ENCODE data around the gene PDAP1. TPM values are rescaled to one million over a fixed set of nuclear protein-coding genes. Genes with fewer than 3 reads are reported as not detected.

PDAP1 gene
- total RNA-seq, 6 experiments from 2014 or later, result 36.3 to 52.9 (median 39.6) TPM

DNA sequence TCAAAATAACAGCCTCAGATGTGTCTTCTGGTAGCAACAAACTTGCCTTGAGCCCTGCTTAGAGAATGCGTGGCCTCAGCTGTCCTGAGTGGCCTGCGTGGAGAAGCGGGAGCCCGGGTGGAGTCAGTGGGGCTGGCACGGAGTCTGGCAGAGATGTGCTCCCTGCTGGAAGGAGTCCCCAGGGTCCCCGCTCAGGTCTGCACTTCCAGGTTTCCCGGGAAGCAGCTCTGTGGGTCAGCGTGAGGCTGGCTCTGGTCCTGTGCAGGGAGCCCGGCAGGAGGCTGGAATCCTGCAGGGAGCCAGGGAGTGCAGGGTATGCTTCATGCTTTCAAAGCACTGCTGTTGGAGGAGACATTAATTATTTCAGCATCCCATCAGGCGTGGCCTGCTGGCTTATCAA is 40.5 kb upstream of the PDAP1 start:
- ATAC-seq, result no peak

DNA sequence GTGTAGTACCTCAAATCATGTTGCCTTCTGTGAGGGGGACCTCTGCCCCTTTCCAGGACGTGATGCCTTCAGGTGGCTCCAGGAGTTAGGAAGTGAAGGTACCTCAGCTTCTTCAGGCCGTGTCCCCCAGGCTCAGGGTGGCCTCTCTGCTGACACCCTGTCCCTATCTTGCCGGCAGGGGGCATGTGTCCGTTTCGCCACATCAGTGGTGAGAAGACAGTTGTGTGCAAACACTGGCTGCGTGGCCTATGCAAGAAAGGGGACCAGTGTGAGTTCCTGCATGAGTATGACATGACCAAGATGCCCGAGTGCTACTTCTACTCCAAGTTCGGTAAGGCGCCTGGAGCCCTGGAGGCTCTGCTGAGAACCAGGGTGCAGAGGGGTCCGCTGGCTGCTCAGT is 39.5 kb upstream of the PDAP1 start:
- Histone ChIP-seq H3K27me3 (no peaks in the 10 kb centered on the region), H3K9me3 (no peaks in the 10 kb centered on the region), H3K4me1 (no peaks in the 10 kb centered on the region), H3K4me3 (no peak overlapping the region), H3K36me3 (peaks cover 0 to 52% (median 5%) of the 10 kb centered on the region in 4 donors), H3K27ac (no peak overlapping the region)
- TF ChIP-seq, protein P1, sequence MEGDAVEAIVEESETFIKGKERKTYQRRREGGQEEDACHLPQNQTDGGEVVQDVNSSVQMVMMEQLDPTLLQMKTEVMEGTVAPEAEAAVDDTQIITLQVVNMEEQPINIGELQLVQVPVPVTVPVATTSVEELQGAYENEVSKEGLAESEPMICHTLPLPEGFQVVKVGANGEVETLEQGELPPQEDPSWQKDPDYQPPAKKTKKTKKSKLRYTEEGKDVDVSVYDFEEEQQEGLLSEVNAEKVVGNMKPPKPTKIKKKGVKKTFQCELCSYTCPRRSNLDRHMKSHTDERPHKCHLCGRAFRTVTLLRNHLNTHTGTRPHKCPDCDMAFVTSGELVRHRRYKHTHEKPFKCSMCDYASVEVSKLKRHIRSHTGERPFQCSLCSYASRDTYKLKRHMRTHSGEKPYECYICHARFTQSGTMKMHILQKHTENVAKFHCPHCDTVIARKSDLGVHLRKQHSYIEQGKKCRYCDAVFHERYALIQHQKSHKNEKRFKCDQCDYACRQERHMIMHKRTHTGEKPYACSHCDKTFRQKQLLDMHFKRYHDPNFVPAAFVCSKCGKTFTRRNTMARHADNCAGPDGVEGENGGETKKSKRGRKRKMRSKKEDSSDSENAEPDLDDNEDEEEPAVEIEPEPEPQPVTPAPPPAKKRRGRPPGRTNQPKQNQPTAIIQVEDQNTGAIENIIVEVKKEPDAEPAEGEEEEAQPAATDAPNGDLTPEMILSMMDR (IDR thresholded peaks at IDR 0.05), result peak in 2 of 4 donors; percentile 15 to 25
- TF ChIP-seq POLR2A (IDR thresholded peaks at IDR 0.05), result no peak
- intact Hi-C loops (cut with DNase I), result no loop called here
- 55% methylated on average over 2 of the region's 10 CpGs for WGBS (ENCODE audit: insufficient coverage, low coverage, low lambda C conversion rate, missing lambda C conversion rate)
- ATAC-seq (peak; percentile 12 to 49 (median 40)), DNase-seq (no peak)

More for the DNA sequence above, 40.5 kb upstream of the PDAP1 start:
- Histone ChIP-seq H3K9me3 (no peaks in the 10 kb centered on the region), H3K27me3 (no peaks in the 10 kb centered on the region), H3K36me3 (peaks cover 0 to 56% (median 5%) of the 10 kb centered on the region in 4 donors), H3K27ac (no peak overlapping the region), H3K4me1 (no peaks in the 10 kb centered on the region), H3K4me3 (no peak overlapping the region)
- no peak for TF ChIP-seq POLR2A (IDR thresholded peaks at IDR 0.05)
- TF ChIP-seq, protein P1 (IDR thresholded peaks at IDR 0.05), result no peak
- WGBS (ENCODE audit: insufficient coverage, low coverage, low lambda C conversion rate, missing lambda C conversion rate), result 93% methylated on average over 7 of the region's 10 CpGs
- no peak for DNase-seq
- intact Hi-C loops (cut with DNase I), result no loop called here

DNA sequence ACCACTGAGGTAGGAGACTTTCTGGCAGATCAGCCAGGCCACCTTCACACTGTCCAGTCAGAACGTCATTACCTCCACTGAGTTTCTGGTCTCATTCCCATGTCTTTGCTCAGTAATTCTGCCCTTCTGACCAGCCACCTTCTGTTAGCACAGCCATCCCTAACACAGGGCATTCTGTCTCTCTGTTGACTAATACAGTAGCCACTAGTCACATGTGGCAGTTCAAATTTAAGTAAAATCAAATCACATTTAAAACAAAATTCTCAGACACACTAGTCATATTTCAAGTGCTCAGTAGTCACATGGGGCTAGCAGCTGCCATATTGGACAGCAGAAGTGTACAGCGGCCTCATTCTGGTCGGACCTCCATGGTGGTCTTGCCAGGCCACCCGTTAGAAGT is 37.7 kb upstream of the PDAP1 start:
- TF ChIP-seq, protein P1 (IDR thresholded peaks at IDR 0.05), result no peak
- no peak for TF ChIP-seq POLR2A (IDR thresholded peaks at IDR 0.05)
- intact Hi-C loops (cut with DNase I), result no loop called here
- ATAC-seq (no peak), DNase-seq (no peak)
- H3K4me1 ChIP-seq, result no peaks in the 10 kb centered on the region
- no peak overlapping the region for H3K4me3 ChIP-seq
- H3K27ac ChIP-seq, result no peak overlapping the region
- peaks cover 0 to 46% (median 5%) of the 10 kb centered on the region in 4 donors for H3K36me3 ChIP-seq
- H3K9me3 ChIP-seq, result no peaks in the 10 kb centered on the region
- 44% methylated on average over 1 of the region's 4 CpGs for WGBS (ENCODE audit: insufficient coverage, low coverage, low lambda C conversion rate, missing lambda C conversion rate)
- H3K27me3 ChIP-seq, result no peaks in the 10 kb centered on the region

DNA sequence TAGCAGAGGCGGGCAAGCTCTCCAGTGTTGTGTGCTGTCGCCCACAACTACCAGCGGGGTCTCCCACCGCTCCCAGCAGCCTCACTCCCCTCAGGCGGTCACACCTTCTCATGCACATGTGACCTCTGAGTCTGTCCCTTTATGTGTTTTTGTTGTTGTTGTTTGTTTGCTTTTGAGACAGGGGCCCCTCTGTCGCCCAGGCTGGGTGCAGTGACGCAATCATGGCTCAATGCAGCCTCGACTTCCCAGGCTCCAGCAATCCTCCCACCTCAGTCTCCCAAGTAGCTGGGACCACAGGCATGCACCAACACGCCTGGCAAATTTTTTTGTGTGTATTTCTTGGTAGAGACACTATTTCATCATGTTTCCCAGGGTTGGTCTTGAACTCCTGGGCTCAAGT is 31.8 kb upstream of the PDAP1 start:
- Histone ChIP-seq H3K4me1 (peaks cover 0 to 11% (median 5%) of the 10 kb centered on the region in 4 donors), H3K27me3 (no peaks in the 10 kb centered on the region), H3K4me3 (peak overlapping the region in 1 of 3 donors; percentile 99), H3K27ac (no peak overlapping the region), H3K9me3 (no peaks in the 10 kb centered on the region), H3K36me3 (peaks cover 0 to 9% (median under 1%) of the 10 kb centered on the region in 4 donors)
- no peak for ATAC-seq
- TF ChIP-seq, protein P1 (IDR thresholded peaks at IDR 0.05), result no peak
- TF ChIP-seq POLR2A (IDR thresholded peaks at IDR 0.05), result no peak
- no peak for DNase-seq
- WGBS (ENCODE audit: insufficient coverage, low coverage, low lambda C conversion rate, missing lambda C conversion rate), result 64% methylated on average over 5 of the region's 9 CpGs
- intact Hi-C loops (cut with DNase I), result no loop called here

Data from right lobe of liver (tissue), 6 donors.